HL-60 (cell line): ENCODE measurements around the gene EXOC4.

Experiments used
- DNase-seq, 2 experiments: peaks; one replicate each; pipeline ENCODE4 v3.0.0-alpha.2; 2010 to 2020; ENCODE audit warnings: low read depth in 1 of 2, low spot score in 1 of 2
- H3K27ac ChIP-seq: fragments of 250-450 bp; sonication (Bioruptor Pico); replicated peaks from 2 replicates; pipeline ENCODE4 v1.5.1; 2020; ENCODE audit warnings: mild to moderate bottlenecking, moderate library complexity
- H3K27me3 ChIP-seq: fragments of 250-450 bp; sonication (Bioruptor Pico); 2 replicates; pipeline ENCODE4 v1.5.1; 2021; ENCODE audit warnings: mild to moderate bottlenecking, moderate library complexity; ENCODE audit not compliant: insufficient read depth, poor library complexity, severe bottlenecking
- H3K4me3 ChIP-seq: replicated peaks from 2 replicates; pipeline ENCODE4 v1.5.1; 2011; ENCODE audit warnings: mild to moderate bottlenecking, control low read depth, low read length; ENCODE audit not compliant: insufficient read depth
- GABPA ChIP-seq: IDR thresholded peaks from 2 replicates; pipeline ENCODE4 v1.6.1; 2012; ENCODE audit warnings: low read depth
- POLR2AphosphoS5 ChIP-seq: IDR thresholded peaks from 2 replicates; pipeline ENCODE4 v1.6.1; 2012; ENCODE audit warnings: low read depth
- SPI1 ChIP-seq: IDR thresholded peaks from 2 replicates; pipeline ENCODE4 v1.6.1; 2012; ENCODE audit warnings: low read depth, mild to moderate bottlenecking, borderline replicate concordance
- TF ChIP-seq, protein P1 (sequence below): IDR thresholded peaks from one replicate; pipeline ENCODE4 v1.5.1; 2011; ENCODE audit warnings: low read length, control low read depth, inconsistent platforms; ENCODE audit not compliant: insufficient read depth
- TF ChIP-seq, protein P2 (sequence below): IDR thresholded peaks from 2 replicates; pipeline ENCODE4 v1.6.1; 2012; ENCODE audit warnings: low read depth; ENCODE audit not compliant: insufficient replicate concordance

EXOC4 gene

DNA sequence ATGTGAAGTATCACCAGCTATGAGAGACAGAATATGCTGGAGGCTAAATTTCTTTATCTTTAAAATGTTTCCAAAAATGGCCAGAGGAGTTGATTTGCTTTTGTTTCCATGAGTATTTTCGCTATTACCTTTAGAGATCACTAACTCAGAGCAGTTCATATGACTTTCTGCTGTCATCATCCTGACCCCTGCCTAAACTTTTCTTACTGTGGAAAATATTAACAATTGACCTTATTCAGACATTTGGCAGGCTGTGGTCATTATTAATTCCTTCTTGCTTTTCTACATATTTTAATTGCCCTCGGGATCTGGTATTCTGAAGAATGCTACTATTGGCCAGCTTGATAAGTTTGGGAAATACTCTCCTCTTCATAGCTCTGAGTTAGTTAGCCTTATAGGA lies 156.5 kb downstream of the EXOC4 start:
- no peaks in the 10 kb centered on the region for H3K27me3 ChIP-seq
- H3K4me3 ChIP-seq, result no peak overlapping the region
- DNase-seq, result no peak
- TF ChIP-seq POLR2AphosphoS5 (no peak), SPI1 (no peak), GABPA (no peak)
- TF ChIP-seq, protein P1, sequence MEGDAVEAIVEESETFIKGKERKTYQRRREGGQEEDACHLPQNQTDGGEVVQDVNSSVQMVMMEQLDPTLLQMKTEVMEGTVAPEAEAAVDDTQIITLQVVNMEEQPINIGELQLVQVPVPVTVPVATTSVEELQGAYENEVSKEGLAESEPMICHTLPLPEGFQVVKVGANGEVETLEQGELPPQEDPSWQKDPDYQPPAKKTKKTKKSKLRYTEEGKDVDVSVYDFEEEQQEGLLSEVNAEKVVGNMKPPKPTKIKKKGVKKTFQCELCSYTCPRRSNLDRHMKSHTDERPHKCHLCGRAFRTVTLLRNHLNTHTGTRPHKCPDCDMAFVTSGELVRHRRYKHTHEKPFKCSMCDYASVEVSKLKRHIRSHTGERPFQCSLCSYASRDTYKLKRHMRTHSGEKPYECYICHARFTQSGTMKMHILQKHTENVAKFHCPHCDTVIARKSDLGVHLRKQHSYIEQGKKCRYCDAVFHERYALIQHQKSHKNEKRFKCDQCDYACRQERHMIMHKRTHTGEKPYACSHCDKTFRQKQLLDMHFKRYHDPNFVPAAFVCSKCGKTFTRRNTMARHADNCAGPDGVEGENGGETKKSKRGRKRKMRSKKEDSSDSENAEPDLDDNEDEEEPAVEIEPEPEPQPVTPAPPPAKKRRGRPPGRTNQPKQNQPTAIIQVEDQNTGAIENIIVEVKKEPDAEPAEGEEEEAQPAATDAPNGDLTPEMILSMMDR, result no peak
- TF ChIP-seq, protein P2, sequence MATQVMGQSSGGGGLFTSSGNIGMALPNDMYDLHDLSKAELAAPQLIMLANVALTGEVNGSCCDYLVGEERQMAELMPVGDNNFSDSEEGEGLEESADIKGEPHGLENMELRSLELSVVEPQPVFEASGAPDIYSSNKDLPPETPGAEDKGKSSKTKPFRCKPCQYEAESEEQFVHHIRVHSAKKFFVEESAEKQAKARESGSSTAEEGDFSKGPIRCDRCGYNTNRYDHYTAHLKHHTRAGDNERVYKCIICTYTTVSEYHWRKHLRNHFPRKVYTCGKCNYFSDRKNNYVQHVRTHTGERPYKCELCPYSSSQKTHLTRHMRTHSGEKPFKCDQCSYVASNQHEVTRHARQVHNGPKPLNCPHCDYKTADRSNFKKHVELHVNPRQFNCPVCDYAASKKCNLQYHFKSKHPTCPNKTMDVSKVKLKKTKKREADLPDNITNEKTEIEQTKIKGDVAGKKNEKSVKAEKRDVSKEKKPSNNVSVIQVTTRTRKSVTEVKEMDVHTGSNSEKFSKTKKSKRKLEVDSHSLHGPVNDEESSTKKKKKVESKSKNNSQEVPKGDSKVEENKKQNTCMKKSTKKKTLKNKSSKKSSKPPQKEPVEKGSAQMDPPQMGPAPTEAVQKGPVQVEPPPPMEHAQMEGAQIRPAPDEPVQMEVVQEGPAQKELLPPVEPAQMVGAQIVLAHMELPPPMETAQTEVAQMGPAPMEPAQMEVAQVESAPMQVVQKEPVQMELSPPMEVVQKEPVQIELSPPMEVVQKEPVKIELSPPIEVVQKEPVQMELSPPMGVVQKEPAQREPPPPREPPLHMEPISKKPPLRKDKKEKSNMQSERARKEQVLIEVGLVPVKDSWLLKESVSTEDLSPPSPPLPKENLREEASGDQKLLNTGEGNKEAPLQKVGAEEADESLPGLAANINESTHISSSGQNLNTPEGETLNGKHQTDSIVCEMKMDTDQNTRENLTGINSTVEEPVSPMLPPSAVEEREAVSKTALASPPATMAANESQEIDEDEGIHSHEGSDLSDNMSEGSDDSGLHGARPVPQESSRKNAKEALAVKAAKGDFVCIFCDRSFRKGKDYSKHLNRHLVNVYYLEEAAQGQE, result no peak
- no peak overlapping the region for H3K27ac ChIP-seq

DNA sequence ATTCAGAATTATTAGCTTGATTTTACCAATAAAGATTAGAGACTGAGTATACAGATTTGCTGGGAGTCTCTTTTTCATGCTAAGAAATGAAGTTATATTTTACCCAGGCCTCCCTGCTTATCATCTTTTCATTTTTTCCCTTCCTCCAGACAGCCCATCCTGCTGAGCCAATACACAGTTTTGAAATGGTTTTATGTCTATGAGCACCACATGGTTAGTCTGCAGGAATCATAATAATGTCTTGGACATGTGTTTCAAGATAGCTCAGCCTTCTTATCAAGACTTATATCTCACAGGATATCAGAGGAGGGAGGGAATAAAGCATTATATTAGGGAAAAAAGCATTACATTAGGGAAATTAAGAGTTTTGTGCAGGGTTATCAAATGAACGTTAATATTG lies 157.1 kb downstream of the EXOC4 start:
- Histone ChIP-seq H3K27me3 (no peaks in the 10 kb centered on the region), H3K27ac (no peak overlapping the region), H3K4me3 (no peak overlapping the region)
- TF ChIP-seq, protein P2, result no peak
- TF ChIP-seq, protein P1, result no peak
- TF ChIP-seq GABPA (no peak), POLR2AphosphoS5 (no peak), SPI1 (no peak)
- DNase-seq, result no peak

DNA sequence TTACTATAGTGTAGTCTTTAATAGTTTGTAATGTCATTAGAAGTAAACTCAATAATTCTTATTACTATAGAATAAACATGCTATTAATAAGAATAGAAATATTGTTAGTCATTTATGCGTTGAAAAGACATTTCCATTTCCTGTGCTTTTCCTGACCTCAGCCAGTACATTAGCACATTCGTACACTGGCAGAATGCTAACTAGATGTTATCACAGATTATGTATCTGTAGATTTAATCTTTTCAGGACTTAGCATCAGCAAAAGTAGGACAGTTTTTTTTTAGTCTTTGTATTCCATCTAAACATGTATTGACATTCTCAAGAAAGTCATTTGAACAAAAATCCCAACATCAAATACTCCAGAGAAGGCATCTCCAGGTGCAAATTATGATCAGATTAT lies 158.5 kb downstream of the EXOC4 start:
- Histone ChIP-seq H3K4me3 (no peak overlapping the region), H3K27ac (no peak overlapping the region), H3K27me3 (no peaks in the 10 kb centered on the region)
- TF ChIP-seq POLR2AphosphoS5 (no peak), GABPA (no peak), SPI1 (no peak)
- TF ChIP-seq, protein P2, result no peak
- TF ChIP-seq, protein P1, result no peak
- DNase-seq, result no peak
